ENCODE data around the gene PREP. TPM values are rescaled to one million over a fixed set of nuclear protein-coding genes. Genes with fewer than 3 reads are reported as not detected.
A peak's percentile ranks its signal among the peaks of the same experiment; 100 is the strongest.

Gene PREP
- total and polyA plus RNA-seq, 8 donors = 11.0 to 53.3 (median 18.1) TPM

GRCh38 chr6:105391705-105392104 lies 11.2 kb downstream of the PREP start:
- no peaks in the 10 kb centered on the region for H3K27me3 ChIP-seq
- TF ChIP-seq POLR2AphosphoS5 (IDR thresholded peaks at IDR 0.05) (no peak), POLR2A (IDR thresholded peaks at IDR 0.05) (no peak), EP300 (IDR thresholded peaks at IDR 0.05) (no peak), CTCF (IDR thresholded peaks at IDR 0.05) (no peak)
- peaks cover 8 to 46% (median 38%) of the 10 kb centered on the region in 4 donors for H3K36me3 ChIP-seq
- 95 to 98% (median 96%) methylated on average over 6 of the region's 6 CpGs for WGBS, 5 donors
- intact Hi-C loops (cut with DNase I; ENCODE audit: low total_unique reads) = no loop called here
- H3K4me3 ChIP-seq = no peak overlapping the region
- H3K4me1 ChIP-seq = peaks cover 0 to 22% (median 8%) of the 10 kb centered on the region in 4 donors
- no peak overlapping the region for H3K27ac ChIP-seq
- no peaks in the 10 kb centered on the region for H3K9me3 ChIP-seq
- DNase-seq = no peak

GRCh38 chr6:105389543-105389942 lies 13.3 kb downstream of the PREP start:
- WGBS, 5 donors = 78 to 84% (median 80%) methylated on average over 5 of the region's 5 CpGs
- no peaks in the 10 kb centered on the region for H3K9me3 ChIP-seq
- H3K4me3 ChIP-seq = no peak overlapping the region
- no peak for DNase-seq
- no peak for TF ChIP-seq POLR2A (IDR thresholded peaks at IDR 0.05)
- TF ChIP-seq CTCF (IDR thresholded peaks at IDR 0.05) = no peak
- no peak for TF ChIP-seq EP300 (IDR thresholded peaks at IDR 0.05)
- no peak for TF ChIP-seq POLR2AphosphoS5 (IDR thresholded peaks at IDR 0.05)
- intact Hi-C loops (cut with DNase I; ENCODE audit: low total_unique reads) = no loop called here
- no peaks in the 10 kb centered on the region for H3K27me3 ChIP-seq
- peaks cover 0 to 33% (median 29%) of the 10 kb centered on the region in 4 donors for H3K36me3 ChIP-seq
- H3K27ac ChIP-seq = peak overlapping the region in 1 of 5 donors; percentile 48
- H3K4me1 ChIP-seq = peaks cover 0 to 22% (median 8%) of the 10 kb centered on the region in 4 donors

- WGBS, 5 donors = 34 to 51% (median 45%) methylated on average over 6 of the region's 6 CpGs
These were observed 14.5 kb downstream of the PREP start for GRCh38 chr6:105388392-105388791.

DNA sequence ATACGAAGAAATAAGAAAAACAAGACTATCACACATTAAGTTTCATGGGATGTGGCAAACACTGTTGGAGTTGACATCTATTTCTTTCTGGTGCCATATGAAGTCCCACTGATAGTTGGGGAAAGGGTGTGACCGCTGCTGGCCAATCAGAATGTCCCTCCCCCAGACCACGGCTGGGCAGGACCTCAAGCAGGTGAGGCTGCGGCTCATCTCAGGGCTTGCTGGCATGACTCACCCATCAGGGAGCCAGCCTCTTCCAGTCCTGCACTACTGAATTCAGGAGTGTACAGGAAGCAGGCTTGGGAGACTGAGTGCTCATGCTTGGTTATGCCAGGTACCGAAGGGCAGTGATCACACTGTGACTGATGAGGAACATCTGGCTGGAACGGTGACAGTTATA lies 18.9 kb downstream of the PREP start:
- WGBS, 5 donors = 83 to 91% (median 88%) methylated on average over 6 of the region's 6 CpGs
- H3K4me1 ChIP-seq = peaks cover 6 to 35% (median 22%) of the 10 kb centered on the region in 4 donors
- DNase-seq = peak in 1 of 2 donors; percentile 42

More at GRCh38 chr6:105388392-105388791, 14.5 kb downstream of the PREP start:
- intact Hi-C loops (cut with DNase I; ENCODE audit: low total_unique reads) = no loop called here
- TF ChIP-seq POLR2AphosphoS5 (IDR thresholded peaks at IDR 0.05) = no peak
- TF ChIP-seq EP300 (IDR thresholded peaks at IDR 0.05) = no peak
- TF ChIP-seq POLR2A (IDR thresholded peaks at IDR 0.05) = no peak
- TF ChIP-seq CTCF (IDR thresholded peaks at IDR 0.05) = no peak
- peak overlapping the region in 2 of 5 donors; percentile 15 to 48 for H3K27ac ChIP-seq
- no peak overlapping the region for H3K4me3 ChIP-seq
- no peaks in the 10 kb centered on the region for H3K27me3 ChIP-seq
- H3K9me3 ChIP-seq = no peaks in the 10 kb centered on the region
- DNase-seq = peak in 1 of 2 donors; percentile 51
- H3K4me1 ChIP-seq = peaks cover 3 to 25% (median 15%) of the 10 kb centered on the region in 4 donors
- peaks cover 0 to 37% (median 34%) of the 10 kb centered on the region in 4 donors for H3K36me3 ChIP-seq

More for the DNA sequence above, 18.9 kb downstream of the PREP start:
- Histone ChIP-seq H3K4me3 (no peak overlapping the region), H3K27ac (no peak overlapping the region), H3K36me3 (peaks cover 0 to 27% (median 19%) of the 10 kb centered on the region in 4 donors), H3K9me3 (no peaks in the 10 kb centered on the region), H3K27me3 (no peaks in the 10 kb centered on the region)
- no peak for TF ChIP-seq EP300 (IDR thresholded peaks at IDR 0.05)
- no peak for TF ChIP-seq POLR2AphosphoS5 (IDR thresholded peaks at IDR 0.05)
- TF ChIP-seq POLR2A (IDR thresholded peaks at IDR 0.05) = no peak
- no peak for TF ChIP-seq CTCF (IDR thresholded peaks at IDR 0.05)
- intact Hi-C loops (cut with DNase I; ENCODE audit: low total_unique reads) = no loop called here
